Right kidney (tissue), 1 donor: ENCODE data around the gene ESYT2.

Source experiments
- DNase-seq: peaks from one replicate; pipeline ENCODE4 v3.0.0-alpha.2; 2016

Gene ESYT2

GRCh38 chr7:158766570-158767281, 62.6 kb downstream of the ESYT2 start:
- DNase-seq = no peak

DNA sequence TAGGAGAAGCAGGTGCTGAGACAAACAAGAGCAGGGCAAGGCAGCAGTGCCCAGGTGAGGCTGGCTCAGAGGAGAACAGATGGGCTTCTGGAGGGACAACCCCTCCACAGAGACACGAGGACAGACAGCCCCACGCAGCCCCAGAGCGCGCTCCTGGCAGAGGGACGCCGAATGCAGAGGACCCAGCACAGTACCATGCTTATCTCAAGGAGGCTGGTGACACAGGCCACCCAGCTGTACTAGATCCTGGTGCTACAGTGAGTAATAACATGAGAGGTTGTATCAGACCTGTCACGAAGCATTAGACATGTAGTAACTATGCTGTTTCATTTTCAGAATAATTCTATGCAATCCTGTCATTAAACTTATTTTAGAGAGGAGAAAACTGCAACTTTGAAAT, 64.3 kb downstream of the ESYT2 start:
- DNase-seq = no peak

GRCh38 chr7:158763454-158764033, 65.8 kb downstream of the ESYT2 start:
- no peak for DNase-seq

DNA sequence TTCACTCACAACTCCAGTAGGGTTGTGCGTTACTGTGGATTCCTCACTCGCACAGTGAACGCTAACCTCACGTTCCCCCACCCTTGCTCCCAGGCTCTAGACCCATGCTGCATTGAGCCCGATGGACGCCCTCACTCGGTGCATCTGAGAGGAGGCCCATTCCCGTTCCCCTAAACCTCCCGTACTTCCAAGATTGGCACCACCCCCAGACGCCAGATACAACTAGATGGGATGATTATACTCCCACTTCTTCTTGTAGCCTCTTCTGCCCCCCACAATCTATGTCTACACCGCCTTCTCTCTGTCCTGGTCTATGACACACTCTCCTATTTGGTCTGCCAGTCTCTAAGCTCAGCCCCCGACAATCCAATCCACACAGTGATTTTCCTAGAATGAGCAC, 67.4 kb downstream of the ESYT2 start:
- DNase-seq = no peak

GRCh38 chr7:158760936-158761335, 68.4 kb downstream of the ESYT2 start:
- DNase-seq = no peak

GRCh38 chr7:158760445-158760764, 68.9 kb downstream of the ESYT2 start:
- DNase-seq = no peak

GRCh38 chr7:158759749-158760444, 69.4 kb downstream of the ESYT2 start:
- no peak for DNase-seq

DNA sequence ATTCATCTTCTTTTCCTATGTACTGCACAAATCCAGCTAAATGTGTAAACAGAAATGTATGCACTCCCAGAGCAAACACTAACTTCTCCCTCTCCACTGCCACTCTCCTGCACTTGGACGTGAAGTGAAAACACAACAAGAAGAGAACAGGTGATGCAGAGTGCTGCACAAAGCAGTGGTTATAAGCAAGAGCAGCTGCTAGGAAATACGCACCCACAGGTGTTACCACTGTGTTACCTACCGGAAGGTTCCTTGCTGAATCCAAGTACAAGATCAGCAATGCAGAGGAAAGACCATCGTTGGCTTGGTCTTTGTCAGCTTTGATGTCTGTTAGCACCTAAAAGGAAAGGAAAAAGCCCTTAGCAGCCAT, 70.1 kb downstream of the ESYT2 start:
- no peak for DNase-seq

DNA sequence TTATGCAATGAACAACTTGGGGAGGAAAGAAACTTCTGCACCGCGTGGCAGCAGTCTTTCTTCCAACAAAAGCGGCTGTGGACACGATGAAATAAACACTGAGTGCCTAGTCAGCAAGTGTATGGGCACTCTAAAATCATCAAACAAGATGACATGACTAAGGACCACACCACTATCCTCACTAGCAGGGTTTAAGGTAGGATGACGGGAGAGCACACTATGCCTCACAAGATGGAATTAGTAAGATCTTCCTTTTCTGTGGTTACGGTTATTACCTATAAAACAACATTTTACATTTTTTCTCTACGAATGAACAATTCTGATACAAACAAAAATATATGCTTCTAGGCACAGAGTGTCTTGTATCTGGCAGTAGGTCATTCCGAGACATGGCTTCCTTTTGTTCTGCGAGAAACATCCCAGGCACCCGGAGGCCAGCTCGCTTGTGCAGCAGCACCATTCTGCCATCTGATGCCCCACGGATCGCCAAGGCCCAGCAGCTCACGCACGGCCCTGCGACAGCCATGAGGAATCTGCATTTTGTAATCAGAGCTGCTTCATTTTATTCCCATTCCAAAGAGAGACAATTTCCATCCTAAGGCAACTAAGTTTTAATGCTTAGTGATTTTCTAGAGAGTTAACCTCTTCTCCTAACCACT, 70.6 kb downstream of the ESYT2 start:
- no peak for DNase-seq

GRCh38 chr7:158757404-158757989, 71.8 kb downstream of the ESYT2 start:
- no peak for DNase-seq

GRCh38 chr7:158754746-158755444, 74.4 kb downstream of the ESYT2 start:
- no peak for DNase-seq

DNA sequence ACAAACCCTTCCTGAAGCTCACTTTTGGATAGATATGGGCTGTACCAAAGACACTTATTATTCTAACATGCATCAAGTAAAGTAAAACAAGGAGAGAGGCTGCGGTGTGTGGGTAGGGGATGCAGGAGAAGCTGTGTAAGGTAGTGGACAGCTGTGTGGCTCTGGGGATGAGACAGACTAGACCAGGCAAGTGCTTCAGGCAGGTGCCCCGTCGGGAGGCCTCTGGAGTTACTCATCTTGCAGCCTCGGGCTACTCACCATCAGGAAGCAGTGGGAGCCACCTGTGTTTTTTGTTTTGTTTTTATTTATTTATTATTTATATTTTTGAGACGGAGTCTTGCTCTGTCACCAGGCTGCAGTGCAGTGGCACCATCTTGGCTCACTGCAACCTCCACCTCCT, 75.4 kb downstream of the ESYT2 start:
- no peak for DNase-seq

GRCh38 chr7:158751751-158752150, 77.6 kb downstream of the ESYT2 start:
- DNase-seq = no peak

GRCh38 chr7:158751199-158751598, 78.1 kb downstream of the ESYT2 start:
- no peak for DNase-seq

DNA sequence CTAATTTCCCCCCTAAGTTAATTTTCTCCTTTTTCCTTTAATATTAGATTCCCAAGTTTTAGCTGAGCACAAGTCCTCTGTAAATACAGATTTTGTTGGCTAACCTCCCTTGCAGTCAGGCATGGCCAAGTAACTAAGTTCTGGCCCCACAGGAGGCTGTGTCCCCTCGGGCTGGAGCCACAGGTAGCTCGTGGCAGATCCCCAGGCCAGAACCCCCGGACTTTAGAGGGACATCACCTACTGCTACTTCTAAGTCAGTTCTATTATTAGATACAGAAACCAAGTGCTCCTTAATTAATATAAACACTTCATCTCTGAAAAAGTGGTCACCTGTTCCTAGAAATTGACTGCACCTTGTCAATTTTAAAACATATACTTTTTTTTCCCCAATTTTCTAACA, 78.6 kb downstream of the ESYT2 start:
- no peak for DNase-seq

DNA sequence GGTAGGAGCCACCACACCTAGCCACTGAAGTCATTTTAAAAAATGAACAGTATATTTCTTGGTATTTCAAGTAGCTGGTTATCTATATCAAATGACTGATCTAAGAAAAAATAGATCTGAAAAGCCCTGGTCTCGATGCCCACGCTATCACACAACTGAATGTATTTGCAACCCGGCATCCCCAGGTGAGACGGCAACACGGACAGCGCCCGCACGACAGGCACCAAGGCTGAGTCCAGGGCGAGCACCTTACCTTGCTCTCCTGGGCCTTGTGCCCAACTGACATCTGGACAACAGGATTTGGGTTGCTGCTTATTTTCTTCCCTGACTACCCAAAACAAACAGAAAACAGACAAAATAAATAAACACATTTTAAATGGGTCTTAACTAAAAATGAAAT, 79.9 kb downstream of the ESYT2 start:
- no peak for DNase-seq

- no peak for DNase-seq
These were observed 81.0 kb downstream of the ESYT2 start for GRCh38 chr7:158748335-158748734.

DNA sequence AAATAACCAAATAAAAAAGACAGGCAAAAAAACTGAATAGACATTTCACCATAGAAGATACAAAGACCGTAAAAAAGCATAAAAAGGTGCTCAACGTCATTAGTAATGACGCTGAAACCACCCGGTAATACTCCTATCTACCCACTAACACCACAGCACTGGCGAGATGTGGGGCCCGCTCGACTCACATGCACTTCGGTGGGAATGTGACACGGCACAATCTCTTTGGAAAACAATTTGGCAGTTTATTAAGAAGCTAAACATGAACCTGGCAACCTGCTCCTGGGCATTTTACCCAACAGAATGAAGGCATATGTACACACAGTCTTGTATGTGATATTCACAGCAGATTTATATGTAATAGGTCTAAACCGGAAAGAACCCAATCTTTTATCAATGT, 81.9 kb downstream of the ESYT2 start:
- DNase-seq = no peak

GRCh38 chr7:158746957-158747356, 82.4 kb downstream of the ESYT2 start:
- DNase-seq = no peak

GRCh38 chr7:158745057-158745715, 84.1 kb downstream of the ESYT2 start:
- no peak for DNase-seq

DNA sequence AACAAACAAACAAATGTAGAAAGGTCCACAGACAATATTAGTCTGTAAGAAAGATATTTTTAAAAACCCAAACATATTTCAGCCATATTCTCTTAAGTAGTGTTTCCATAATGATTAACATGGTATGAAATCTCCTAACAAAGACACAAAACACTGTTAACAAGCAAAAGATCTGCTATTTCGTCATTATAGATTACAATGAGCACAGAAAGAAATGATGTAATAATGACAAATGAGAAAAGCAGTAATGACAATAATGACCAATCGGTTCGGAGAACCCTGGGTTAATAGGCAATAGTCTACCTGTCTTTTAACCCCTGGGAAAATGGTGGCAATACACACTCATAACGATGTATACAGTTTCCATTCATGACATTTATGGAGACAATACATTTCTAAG, 85.2 kb downstream of the ESYT2 start:
- DNase-seq = no peak

DNA sequence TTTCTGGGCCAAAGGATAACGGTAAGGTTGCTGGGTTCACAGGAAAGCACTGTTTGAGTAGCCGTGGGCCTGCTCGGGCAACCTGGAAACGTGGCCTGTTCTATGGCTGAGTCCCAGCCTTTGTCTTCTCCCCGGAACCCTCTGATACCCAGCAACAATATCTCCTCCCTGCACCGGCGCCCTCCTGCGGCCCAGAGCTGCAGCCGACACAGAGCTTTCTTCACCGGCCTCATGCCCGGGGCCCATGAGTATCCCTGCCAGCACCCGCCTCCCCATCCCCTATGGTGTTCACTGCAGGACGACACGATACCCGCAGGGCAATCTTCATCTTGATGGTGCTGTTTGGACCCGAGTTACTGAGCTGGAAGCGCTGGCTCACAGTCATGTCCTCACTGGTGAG, 86.1 kb downstream of the ESYT2 start:
- no peak for DNase-seq
